AG10803 (cell line): Measurements from ENCODE around the gene TRIM26.
A peak's percentile ranks its signal among the peaks of the same experiment; 100 is the strongest.
"Not testable (repeated sequence)": the region's sequence is repeated elsewhere in the genome, so short reads cannot be mapped to it uniquely, and the experiment has no call there.

Source experiments
- DNase-seq: peaks from one replicate; pipeline ENCODE4 v3.0.0; 2010; ENCODE audit warnings: low read depth
- H3K4me3 ChIP-seq: 2 replicates; pipeline ENCODE4 v1.5.1; 2011; ENCODE audit warnings: mild to moderate bottlenecking, low read length, control low read depth
- TF ChIP-seq, protein P1 (sequence below): conservative IDR thresholded peaks from 2 replicates; pipeline ENCODE4 v1.5.1; 2011; ENCODE audit warnings: mild to moderate bottlenecking, low read length, control low read depth, inconsistent platforms

The TRIM26 gene

GRCh38 chr6:30234356-30234755 lies 21.1 kb upstream of the TRIM26 start:
- DNase-seq = peak; percentile 52
- TF ChIP-seq, protein P1, sequence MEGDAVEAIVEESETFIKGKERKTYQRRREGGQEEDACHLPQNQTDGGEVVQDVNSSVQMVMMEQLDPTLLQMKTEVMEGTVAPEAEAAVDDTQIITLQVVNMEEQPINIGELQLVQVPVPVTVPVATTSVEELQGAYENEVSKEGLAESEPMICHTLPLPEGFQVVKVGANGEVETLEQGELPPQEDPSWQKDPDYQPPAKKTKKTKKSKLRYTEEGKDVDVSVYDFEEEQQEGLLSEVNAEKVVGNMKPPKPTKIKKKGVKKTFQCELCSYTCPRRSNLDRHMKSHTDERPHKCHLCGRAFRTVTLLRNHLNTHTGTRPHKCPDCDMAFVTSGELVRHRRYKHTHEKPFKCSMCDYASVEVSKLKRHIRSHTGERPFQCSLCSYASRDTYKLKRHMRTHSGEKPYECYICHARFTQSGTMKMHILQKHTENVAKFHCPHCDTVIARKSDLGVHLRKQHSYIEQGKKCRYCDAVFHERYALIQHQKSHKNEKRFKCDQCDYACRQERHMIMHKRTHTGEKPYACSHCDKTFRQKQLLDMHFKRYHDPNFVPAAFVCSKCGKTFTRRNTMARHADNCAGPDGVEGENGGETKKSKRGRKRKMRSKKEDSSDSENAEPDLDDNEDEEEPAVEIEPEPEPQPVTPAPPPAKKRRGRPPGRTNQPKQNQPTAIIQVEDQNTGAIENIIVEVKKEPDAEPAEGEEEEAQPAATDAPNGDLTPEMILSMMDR = no peak
- H3K4me3 ChIP-seq = no peak overlapping the region

DNA sequence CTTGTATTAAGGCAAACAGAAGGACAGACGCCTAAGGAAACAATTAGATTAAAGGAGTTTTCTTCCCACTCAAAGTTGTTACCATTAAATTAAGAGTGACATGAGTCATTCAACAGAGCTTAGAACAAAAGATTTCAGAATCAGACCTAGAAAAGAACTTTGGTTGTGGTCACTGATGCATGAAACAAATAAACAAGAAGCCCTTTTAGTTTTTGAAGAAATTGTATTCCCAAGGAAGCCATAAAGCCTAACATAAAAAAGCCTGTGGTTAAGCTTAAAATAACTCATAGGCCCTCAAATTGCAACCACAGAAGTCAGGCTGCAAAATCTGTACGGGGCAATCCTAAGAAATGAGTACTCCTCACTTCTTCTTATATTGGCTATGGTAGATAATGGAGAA lies 17.9 kb upstream of the TRIM26 start:
- TF ChIP-seq, protein P1 = no peak
- DNase-seq = peak; percentile 25
- H3K4me3 ChIP-seq = no peak overlapping the region

DNA sequence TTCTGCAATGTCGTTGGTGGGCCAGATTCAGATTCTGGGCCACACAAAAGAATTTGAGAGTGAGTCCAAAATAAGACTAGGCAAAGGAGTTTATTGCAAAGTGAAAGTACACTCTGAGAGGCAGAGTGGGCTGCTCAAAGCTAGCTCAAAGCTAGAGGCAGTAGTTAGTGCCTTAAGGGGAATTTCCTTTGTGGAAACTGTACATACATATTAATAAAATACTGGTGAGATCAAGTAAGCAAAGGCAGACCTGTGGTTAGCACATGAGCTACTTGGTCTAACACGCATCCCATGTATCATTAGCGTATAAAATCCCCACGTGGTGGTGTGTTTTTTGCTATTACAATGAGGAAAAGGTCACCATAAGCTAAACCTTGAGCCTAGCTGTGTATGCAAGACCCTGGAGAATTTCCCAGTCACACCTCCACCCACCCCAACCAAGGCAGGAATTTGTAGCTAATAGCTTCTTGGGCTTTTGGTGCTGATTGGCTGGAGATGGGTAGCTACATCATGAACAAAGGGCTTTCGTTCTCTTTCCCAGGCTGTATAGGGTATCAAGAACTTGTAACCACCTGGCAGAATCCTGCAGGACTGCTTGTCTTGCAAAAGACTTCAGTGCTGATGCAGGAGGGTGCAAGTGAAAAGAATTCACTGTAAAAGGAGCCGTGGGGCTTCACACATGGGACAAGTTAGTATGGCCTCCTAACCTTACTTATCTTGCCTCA lies 14.7 kb upstream of the TRIM26 start:
- H3K4me3 ChIP-seq = no peak overlapping the region
- no peak for DNase-seq
- TF ChIP-seq, protein P1 = no peak

DNA sequence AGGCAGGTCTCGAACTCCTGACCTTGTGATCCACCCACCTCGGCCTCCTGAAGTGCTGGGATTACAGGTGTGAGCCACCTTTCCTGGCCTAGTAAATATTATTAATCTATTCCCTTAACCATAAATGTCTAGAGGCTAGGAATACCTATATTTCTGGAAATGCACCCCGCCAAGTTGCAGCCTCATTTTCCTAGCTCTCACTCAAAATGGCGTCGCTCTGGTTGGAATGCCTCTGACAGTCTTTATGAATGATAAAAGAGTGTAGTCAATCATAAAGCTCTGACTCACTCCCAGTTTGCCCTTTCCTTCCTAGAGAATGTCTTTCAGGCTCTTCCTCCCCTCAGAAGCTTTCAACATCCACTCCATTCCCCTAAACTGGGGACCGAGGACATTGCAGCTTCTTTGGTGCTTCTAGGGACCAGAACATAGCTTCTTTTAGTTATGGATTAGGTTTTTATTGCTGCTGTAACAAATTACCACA lies 14.1 kb upstream of the TRIM26 start:
- H3K4me3 ChIP-seq = no peak overlapping the region
- DNase-seq = no peak

DNA sequence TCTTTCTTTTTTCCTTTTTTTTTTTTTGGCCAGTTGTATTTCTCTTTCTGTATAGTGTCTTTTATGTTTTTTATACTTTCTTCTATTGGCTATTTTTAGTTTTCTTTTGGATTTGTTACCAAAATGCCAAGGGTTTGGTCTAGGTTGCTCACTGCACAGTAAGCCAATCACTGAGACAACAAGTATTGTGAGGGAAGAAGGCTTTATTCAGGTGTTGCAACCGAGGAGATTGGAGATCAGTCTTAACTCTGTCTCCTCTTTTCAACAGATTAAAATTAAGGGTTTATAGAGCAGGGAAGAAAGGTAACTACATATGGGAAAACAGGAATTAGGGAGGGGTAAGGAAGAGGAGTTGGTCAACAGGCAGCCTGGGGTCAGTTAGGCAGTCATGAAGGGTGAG lies 10.1 kb upstream of the TRIM26 start:
- H3K4me3 ChIP-seq = no peak overlapping the region
- no peak for DNase-seq
- TF ChIP-seq, protein P1 = no peak

More for the DNA sequence above, 14.1 kb upstream of the TRIM26 start:
- TF ChIP-seq, protein P1 = no peak

- not testable (repeated sequence) for DNase-seq, H3K4me3 ChIP-seq
These were observed 8.8 kb upstream of the TRIM26 start for GRCh38 chr6:30221956-30222355.

- H3K4me3 ChIP-seq, DNase-seq: not testable (repeated sequence)
These were observed 8.2 kb upstream of the TRIM26 start for GRCh38 chr6:30221395-30221794.

DNA sequence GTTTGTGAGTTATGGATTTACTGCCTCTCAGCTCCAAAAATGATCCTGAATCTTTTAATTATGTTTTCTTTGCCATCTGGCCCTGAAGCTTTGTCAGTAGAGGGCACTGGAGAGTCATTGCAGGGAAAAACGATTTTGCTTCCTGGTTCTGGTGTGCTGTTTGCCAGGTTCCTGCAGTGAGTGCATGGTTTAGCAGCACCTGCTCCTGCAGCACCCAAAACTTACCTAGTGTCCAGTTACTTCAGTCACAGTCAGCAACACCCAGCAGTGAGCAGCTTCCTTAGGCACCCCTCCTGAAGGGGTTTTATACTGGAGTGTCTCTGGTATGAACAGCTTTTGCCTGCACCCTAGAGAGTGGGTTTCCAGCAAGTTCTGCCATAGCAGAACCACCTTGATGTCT lies 6.0 kb upstream of the TRIM26 start:
- peak; percentile 52 for DNase-seq
- TF ChIP-seq, protein P1 = peak; percentile 94
- H3K4me3 ChIP-seq = no peak overlapping the region
